GM21619 (cell line): ENCODE measurements around the gene STK32C.

Experiments
- ATAC-seq: cut with Tn5 transposase; IDR thresholded peaks from one replicate; pipeline ENCODE4 v1.9.1; 2021; ENCODE audit not compliant: unreplicated experiment

STK32C gene

DNA sequence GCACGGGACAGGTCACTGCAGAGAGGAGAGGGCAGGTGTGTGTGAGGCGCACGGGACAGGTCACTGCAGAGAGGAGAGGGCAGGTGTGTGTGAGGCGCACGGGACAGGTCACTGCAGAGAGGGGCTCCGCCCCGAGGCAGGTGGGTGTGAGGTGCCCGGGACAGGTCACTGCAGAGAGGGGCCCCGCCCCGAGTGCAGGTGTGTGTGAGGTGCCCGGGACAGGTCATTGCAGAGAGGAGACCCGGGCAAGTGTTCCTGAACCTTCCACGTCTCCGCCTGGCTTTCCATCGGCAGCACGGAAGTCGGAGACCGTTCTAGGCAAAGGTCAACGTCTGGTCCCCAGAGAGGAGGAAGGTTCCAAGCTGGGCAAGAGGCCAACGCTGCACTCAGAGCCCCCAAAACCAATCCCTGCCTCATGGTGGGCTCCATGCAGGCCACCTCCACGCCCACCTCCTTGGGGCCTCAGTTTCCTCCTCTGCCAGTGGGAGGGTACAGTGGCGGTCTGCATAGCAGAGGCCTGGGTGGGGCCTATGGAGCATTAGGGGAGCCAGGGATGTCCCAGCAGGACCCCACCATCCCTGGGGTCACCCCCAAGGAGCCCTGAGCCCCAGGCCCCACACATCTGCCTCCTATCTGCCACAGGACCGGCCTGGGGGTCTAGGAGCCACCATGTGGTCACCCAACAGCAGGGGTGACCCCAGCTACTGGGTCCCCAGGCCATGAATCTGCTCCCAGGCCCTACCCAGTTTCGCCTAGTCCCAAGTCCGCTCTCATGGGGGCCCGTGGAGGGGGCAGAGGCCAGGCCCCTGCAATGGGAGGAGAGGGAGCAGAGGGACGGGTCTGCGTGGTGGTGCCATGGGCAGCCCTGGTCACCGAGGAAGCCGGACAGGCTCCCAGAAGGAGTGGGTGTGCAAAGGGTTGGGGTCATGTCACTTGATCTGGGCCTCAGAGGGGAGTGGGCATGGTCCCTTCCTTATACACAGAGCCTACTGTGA, 57.0 kb downstream of the STK32C start:
- no peak for ATAC-seq

DNA sequence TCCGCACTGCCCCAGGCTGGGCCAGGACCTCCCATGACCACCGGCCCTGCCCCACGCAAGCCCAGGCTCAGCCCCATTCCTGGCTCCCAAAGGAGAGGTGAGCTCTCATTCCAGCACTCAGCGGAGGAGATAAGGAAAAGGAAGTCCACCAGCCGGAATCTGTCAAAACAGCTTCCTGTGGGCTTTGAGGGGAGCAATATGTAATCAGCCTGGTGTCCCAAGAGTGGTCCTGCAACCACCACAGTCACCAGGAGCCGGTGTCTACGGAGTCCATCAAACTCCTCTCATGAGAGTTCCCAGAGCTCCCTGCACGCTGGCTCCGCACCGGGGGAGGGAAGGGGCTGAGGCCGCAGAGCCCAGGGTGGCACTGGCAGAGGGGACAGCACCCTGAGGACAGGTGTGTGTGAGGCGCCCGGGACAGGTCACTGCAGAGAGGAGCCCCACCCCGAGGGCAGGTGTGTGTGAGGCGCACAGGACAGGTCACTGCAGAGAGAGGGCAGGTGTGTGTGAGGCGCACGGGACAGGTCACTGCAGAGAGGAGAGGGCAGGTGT, 57.9 kb downstream of the STK32C start:
- ATAC-seq: no peak

DNA sequence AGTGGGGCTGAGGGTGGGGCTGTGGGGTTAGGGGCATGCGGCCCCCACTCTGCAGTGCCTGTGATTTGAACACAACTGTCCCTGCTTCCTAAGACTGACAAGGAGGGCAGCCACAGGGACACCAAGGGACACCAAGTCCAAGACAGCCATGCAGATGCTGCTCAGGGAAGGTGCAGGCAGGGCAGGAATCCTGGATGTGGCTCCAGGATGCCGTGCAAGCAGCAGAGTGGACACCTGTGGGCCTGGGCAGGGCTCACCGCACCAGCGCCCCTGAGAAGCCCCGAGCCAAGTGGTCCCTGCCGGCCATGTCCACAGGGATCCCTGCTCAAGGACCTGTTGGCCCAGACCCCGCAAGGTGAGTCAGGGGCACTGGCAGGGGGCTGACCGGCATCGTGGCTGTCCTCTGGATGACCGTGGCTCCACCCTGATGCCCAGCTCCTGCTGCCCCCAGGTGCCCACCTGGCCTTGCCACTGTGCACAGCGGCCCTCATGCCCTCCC, 58.5 kb downstream of the STK32C start:
- no peak for ATAC-seq

DNA sequence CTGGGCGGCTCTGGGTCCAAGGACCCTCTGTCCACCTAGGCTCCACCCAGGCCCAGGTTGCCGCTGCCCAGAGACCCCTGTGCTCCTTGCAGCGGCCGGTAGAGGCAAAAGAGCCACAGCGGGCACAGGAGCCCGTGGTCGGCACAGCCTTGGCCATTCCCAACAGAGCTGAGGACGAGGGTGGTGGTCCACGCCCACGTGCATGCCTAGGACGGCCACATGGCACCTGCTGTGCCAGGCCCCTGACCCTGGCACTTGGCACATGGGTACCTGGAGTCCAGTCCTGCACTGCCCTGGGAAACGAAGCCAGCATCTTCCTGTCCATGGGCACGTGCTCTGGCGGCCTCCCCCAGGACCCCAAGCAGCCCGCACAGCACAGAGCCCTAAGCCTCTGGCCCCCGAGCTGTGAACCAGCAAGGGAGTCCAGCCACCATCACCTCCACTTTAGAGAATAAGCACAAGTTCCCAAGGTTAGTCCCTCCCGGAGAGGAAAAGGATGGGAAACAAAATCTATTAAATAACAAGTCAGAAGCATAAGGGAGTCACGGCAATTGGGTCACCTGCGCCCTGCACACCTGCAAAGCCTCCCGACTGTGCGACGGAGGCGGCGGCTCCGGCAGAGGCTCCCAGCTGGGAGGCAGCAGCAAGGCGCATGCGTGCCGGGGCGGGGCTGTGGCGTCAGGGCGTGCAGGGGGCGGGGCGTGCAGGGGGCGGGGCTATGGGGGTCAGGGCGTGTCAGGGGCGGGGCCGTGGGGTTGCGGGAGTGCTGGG, 59.1 kb downstream of the STK32C start:
- ATAC-seq: no peak

DNA sequence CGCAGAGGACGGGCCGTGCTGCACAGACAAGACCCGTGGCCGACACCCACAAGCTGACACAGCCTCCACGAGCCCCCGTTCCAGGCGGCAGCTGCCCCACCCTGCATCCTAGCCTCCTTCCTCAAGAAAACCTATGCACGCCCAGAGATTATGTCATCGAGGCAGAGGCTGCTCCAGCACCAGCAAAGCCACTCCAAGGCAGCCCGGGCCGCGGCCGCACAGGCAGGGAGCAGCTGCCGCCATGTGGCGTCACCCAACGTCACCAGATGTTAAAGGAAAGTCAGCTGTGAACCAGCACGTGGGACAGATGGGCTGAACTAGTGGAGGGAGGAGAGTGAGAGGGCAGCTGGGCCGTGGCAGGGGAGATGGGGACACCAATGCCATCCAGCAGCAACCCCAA, 59.8 kb downstream of the STK32C start:
- no peak for ATAC-seq

DNA sequence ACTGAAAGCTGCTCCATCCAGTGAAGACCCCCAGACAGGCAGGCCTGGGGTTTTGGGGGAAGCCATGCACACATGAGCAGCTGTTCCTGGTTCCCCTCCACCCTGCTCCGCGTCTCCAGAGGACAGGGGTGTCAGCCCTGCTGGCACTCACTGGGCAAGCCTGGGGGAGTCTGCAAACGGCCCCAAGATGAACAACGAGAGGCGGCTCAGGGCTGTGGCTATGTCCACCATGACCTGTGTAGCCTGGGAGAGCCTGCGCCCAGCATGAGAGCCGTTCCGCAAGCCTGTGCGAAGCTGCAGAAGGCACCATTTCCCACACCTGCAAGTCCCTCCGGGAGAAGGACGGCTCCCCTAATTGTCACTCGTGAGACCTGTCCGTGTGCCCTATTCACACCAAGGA, 61.5 kb downstream of the STK32C start:
- ATAC-seq: no peak

DNA sequence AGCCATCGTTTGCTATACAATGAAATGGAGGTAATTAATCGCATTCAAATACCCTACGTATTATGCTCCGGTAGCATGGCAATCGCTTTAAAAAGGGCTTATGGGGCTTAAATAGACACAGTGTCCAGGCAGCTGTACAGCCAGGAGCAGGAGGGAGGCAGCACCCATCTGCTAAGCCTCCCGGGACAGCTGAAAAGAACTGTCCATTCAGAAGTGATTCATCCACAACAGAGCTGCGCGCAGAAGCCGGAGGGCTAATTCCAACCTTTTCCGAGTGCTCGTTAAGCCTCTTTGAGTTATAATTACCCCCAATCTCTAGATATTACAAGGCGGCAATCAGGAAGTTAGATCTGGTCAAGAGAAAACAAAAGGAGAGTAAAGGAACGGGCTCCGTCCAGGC, 62.7 kb downstream of the STK32C start:
- no peak for ATAC-seq

DNA sequence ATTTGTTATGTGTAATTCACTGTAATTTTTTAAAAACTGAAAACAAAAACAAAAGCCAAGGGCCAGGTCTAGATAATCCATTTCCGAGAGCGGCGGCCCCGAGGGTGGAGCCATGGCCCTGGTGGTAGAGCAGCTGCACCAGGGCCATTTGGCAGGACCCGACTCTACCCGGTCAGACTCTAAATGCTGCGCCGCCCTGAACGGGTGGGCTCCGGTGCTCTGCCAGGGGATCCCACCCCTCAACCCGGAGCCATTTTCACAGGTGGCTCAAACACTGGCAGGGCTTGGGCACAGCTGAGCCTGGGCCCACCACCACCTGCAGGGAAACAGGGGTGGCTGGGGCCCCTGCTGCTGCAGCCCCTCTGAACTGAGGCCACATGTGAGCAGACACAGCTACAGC, 64.1 kb downstream of the STK32C start:
- no peak for ATAC-seq

DNA sequence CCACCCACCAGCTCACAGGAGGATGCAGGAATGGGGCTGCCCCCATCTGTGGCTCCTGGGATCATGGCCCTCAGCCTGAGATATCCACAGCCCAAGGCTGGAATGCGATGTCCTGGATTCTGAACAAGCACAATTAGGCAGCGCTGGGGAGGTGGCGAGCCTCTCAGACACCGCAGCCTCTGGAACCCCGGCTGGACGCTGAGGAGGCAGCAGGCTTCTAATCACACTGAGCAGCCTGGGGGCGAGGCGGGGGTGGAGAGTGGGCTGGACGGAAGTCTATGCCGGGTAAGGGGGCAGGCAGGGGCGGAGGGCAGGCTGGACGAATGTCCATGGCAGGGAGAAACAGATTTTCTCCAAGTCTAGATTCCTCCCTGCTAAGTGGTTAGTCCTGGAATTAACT, 64.6 kb downstream of the STK32C start:
- no peak for ATAC-seq

DNA sequence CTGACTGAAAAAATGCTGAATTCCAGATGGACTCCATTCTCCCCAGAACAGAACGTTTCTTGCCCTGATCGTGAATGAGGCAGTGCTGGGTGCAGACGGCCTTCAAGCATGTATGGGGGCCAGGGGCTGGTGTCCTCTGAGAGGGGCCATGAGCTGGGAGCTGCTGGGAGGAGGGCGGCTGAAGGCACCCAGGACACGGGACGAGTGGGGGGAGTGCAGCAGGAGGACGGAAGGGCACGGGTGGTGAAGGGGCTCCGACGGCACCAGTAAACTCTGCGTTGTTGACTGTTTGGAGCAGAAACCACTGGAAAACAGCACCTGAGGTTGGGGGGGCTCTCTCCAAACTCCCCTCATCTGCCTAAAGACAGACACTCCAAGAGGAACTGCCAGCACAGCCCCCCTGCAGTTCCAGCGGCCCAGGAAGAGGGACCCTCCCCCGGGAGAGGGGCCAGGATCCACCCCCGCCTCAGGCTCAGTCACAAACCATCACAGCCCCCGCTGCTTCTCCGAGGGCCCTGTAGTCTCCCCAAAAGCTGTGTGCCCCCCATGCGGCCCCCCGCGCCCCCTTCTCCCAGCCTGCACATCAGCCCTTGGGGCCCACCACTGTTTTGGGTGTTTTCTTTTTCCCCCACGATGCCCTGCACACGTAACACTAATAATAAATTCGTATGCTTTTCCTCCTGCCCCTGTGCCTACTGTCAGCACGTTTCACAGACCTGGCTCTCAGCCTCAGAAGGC, 65.5 kb downstream of the STK32C start:
- ATAC-seq: no peak

DNA sequence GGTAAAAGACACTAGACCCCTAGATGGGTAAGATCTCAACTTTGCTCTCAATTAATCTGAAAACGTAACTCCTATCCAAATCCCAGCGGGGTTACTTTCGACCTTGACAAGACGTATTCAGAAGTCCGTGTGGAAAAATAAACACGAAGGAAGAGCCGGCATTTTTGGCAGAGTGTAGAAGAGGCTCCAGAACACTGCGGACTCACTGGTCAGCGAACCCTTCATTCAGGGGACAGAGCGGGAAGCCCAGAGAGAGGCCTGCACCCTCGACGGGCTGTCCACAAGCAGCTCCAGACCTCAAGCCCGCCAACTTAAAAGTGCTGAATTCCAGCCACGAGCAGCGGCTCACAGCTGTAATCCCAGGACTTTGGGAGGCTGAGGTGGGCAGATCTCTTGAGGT, 66.3 kb downstream of the STK32C start:
- no peak for ATAC-seq

DNA sequence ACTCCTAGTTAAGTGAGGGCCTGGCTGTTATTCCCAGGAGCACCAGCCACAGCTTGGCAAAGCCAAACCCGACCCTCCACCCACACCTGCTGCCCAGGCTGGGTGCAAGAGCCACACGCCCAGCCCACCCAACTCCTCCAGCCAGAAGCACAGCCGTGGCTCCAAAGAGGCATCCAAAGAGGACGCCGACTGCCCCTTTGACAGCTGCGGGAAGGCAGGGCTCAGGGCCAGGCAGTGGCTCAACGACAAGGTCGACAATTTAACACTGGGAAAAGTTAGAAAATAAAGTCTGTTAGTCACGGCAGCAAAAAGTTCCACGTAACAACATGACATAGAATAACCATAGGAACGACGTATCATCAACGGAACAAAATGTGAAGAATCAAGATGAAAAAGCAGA, 66.7 kb downstream of the STK32C start:
- ATAC-seq: no peak

DNA sequence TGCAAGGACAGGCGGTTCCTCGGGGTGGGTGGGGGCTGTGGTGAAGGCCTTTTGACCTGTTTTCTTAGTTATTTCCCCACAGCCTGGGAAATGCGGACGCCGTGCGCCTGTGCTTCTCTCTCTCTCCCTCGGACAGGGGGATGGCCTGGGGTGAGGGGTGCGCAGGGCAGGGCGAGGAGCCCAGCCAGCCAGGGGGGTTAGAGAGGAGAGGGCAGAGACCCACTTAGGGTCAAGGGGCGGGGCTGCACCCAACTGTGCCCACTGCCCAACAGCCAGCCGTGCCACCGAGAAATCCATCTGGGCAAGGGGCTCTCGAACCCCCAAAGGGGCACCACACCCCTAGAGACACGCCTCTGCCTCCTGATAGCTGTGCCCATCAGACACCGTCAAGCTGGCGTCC, 67.2 kb downstream of the STK32C start:
- ATAC-seq: no peak

DNA sequence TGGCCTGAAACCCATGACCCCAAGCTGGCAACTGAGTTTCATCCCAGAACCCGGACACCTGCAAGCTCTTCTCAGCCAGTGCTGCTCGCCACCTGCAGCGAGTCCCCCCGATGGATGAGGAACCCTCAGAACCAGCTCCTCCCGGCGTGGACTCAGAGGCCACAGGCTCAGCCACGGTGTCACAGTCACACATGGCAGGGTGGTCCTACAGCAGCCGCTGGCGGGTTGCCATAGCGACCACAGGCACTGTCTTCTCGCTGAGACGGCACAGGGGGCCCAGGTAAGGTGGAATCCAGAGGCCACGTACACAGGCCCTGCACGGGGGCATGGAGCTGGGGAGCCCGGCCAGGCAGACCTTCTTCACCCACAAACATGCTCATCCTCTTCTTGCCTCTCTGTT, 67.6 kb downstream of the STK32C start:
- no peak for ATAC-seq

DNA sequence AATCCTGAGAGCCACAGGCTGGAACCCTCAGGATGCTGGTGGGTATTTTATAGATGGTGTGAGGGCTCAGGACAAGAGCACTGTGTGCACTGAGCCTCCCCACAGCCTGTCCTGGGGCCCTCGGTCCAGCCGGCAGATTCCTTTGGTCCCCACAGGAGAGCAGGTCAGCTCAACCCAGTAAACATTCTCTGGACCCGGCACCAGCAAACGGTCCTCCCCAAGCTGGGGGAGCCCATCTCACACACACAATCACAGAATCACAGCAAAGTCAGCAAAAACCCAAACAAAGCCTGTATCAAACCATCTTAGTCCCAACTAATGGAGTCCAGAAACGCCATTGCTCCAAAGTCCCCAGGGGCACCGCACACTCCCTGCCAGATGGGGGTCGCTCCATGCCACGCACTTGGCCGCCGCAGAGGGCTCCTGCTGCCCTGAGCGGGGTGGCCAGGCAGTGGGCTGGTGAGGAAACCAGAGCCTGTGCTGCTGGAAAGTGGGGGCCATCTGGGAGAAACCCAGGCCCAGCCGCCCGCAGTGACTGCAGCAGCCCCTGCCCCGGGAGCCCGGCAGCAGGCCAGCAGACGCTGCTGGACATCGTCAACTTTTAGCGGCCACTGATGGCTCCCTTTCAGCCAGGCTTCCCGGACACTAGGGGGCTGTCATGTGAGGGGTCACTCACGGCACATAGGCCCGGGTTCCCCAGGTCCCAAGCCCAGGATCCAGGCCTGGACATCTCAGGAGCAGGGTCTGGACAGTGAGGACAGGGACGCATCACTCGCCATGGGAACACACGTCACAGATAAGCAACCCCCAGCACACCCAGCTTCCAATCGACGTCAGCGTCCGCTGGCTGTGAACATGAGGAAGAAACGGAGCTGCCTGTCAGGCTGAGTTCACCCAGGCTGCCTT, 68.4 kb downstream of the STK32C start:
- ATAC-seq: no peak

DNA sequence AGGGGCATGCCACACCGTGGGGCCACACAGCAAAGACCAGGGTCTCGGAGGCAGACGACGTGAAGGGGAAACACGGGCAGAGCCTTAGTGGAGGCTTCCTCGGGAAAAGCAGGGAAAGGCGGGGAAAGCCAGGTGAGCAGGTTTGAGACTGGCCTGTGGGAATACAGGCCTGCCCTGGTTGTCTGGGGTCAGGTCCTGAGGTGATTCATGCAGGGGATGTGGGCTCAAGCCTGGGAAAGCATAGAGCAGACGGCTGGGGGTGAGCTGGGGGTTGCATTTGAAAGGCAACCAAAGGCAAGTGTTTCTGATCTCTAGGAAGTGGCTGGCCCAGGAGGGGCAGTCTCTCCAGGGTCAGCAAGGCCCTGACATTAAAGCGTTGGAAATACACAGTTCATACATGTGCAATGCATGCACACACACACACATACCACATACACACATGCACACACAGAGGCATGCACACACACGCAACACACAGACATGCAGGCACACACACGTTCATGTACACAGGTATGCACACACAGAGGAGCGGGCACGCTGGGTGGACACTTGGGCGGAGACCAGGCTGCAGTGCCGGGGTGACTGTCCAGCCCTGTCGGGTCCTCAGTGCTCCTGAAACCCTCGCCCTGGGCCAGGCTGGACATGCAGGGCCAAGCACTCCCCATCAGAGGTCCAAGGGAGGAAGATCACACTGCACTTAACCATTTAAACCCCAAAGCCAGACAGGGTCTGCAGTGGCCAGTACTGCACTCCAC, 69.2 kb downstream of the STK32C start:
- ATAC-seq: no peak

DNA sequence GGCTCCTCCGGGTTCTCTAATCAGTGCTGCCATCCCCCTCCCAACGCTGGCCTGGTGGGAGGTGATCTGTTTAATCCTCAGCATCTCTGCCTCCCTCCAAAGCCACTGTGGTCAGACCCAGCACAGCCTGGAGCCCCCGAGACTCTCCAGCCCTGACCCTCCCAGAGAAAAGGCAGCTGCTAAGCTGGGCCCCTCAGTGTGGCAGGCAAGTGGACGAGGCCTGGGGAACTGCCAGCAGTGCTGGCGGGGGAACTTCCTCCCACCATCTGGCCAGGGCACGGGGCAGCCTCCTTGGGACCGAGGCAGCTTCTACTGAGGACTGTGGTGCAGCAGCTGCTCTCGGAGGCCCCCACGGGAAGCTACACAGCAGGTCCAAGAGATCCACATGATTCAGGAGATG, 69.9 kb downstream of the STK32C start:
- ATAC-seq: no peak

DNA sequence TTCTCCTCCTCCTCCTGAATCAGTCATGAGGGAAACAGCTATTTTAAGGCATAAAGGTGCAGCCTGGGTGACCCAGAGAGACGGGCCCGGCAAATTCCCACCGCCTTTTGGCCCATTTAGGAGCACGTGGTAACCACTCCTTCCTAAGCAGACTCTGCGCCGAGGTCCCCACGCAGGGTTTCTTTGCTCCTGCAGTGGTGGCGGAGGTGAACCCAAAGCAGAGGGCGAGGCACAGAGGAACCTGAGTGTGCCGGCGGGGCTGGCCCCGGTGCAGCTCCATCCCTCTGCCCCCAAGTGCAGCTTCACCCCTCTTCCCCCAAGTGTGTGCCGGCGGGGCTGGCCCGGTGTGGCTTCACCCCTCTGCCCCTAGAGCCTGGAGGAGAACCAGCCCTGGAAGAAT, 70.4 kb downstream of the STK32C start:
- ATAC-seq: no peak

DNA sequence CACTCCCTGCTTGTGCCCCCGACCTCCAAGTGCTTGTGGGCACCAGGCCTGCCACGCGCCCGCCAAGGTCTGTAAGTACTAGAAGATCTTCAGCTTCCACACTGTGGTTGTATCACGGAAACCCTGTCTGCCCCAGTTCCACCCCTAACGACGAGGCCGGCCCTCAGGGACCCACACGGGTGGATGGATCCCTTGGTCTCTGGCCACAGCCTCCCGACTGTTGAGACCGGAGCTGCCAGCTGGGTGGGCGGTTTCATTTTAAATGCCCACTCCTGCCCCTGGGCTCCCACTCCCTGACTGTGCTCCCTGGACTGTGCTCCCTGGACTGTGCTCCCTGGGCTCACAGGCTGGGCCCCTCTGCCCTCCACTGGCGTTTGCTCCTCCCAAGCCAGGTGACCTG, 70.9 kb downstream of the STK32C start:
- no peak for ATAC-seq
